CD4-positive, CD25-positive, alpha-beta regulatory T cell (primary cell): ENCODE data around the gene SLC22A17. TPM values are rescaled to one million over a fixed set of nuclear protein-coding genes. Genes with fewer than 3 reads are reported as not detected.
"Not testable (repeated sequence)": the region's sequence is repeated elsewhere in the genome, so short reads cannot be mapped to it uniquely, and the experiment has no call there.

Source experiments
- ATAC-seq, 2 donors: fragments of 150-1000 bp; cut with Tn5 transposase; one replicate each; pipeline ENCODE4 v1.10.0; 2021; ENCODE audit warnings: low read depth in 2 of 2, moderate number of reproducible peaks in 2 of 2, moderate library complexity in 1 of 2
- DNase-seq, 3 donors: peaks; one replicate each; pipeline versions ENCODE4 v3.0.0 to v3.0.0-alpha.2; 2012 to 2022; ENCODE audit warnings: mixed read lengths in 1 of 3
- H3K27ac ChIP-seq: one replicate; pipeline ENCODE4 v1.7.0; 2013; ENCODE audit warnings: mild to moderate bottlenecking, low read length; ENCODE audit not compliant: insufficient read depth, poor library complexity, severe bottlenecking
- H3K27me3 ChIP-seq: one replicate; pipeline ENCODE4 v1.7.0; 2013; ENCODE audit warnings: low read length; ENCODE audit not compliant: control insufficient read depth, insufficient read depth
- H3K36me3 ChIP-seq: one replicate; pipeline ENCODE4 v1.7.0; 2013; ENCODE audit warnings: mild to moderate bottlenecking, low read length, moderate library complexity; ENCODE audit not compliant: control insufficient read depth, insufficient read depth
- H3K4me1 ChIP-seq: 2 replicates; pipeline ENCODE4 v1.7.0; 2013; ENCODE audit warnings: mild to moderate bottlenecking, low read length; ENCODE audit not compliant: insufficient read depth, control insufficient read depth, poor library complexity, severe bottlenecking
- H3K4me3 ChIP-seq: one replicate; pipeline ENCODE4 v1.7.0; 2013; ENCODE audit warnings: low read depth, mild to moderate bottlenecking, low read length, moderate library complexity
- H3K9me3 ChIP-seq, 2 experiments: 1 replicate in 1 of 2; 2 replicates in 1 of 2; pipeline ENCODE4 v1.7.0; 2013; ENCODE audit warnings: low read length in 2 of 2, mild to moderate bottlenecking in 1 of 2, moderate library complexity in 1 of 2; ENCODE audit not compliant: control insufficient read depth in 2 of 2
- H3K27ac Mint-ChIP-seq, 3 donors: one replicate each; pipeline ENCODE4 v1.8.0; 2020 to 2022; ENCODE audit warnings: mild to moderate bottlenecking in 3 of 3, mixed read lengths in 3 of 3, moderate library complexity in 2 of 3
- H3K27me3 Mint-ChIP-seq: one replicate; pipeline ENCODE4 v1.8.0; 2022; ENCODE audit warnings: mild to moderate bottlenecking, mixed read lengths
- H3K36me3 Mint-ChIP-seq: one replicate; pipeline ENCODE4 v1.8.0; 2020; ENCODE audit warnings: mixed read lengths
- H3K4me1 Mint-ChIP-seq, 4 donors: one replicate each; pipeline ENCODE4 v1.8.0; 2020 to 2022; ENCODE audit warnings: mixed read lengths in 4 of 4, mild to moderate bottlenecking in 1 of 4
- H3K4me3 Mint-ChIP-seq, 4 donors: one replicate each; pipeline ENCODE4 v1.8.0; 2020 to 2022; ENCODE audit warnings: mild to moderate bottlenecking in 4 of 4, mixed read lengths in 4 of 4, moderate library complexity in 3 of 4
- H3K9me3 Mint-ChIP-seq, 7 donors: one replicate each; pipeline ENCODE4 v1.8.0; 2020 to 2022; ENCODE audit warnings: mixed read lengths in 7 of 7, mild to moderate bottlenecking in 3 of 7, moderate library complexity in 2 of 7
- polyA plus RNA-seq, 4 donors: library from polyadenylated mRNA; unstranded; fragments of 300-500 nt; fragmentation: Illumina TruSeq; gene quantifications; one replicate each; pipeline ENCODE4 v1.2.3, GENCODE V29; 2021
- total RNA-seq: library from RNA; stranded (reverse); gene quantifications from one replicate; pipeline ENCODE4 v1.2.3, GENCODE V29; 2022

SLC22A17 gene
- 3.2 TPM for total RNA-seq
- polyA plus RNA-seq = 1 to 10 TPM in 3 of 4 donors, under 1 TPM in 1; 0.94 to 3.2 (median 2.1) TPM

DNA sequence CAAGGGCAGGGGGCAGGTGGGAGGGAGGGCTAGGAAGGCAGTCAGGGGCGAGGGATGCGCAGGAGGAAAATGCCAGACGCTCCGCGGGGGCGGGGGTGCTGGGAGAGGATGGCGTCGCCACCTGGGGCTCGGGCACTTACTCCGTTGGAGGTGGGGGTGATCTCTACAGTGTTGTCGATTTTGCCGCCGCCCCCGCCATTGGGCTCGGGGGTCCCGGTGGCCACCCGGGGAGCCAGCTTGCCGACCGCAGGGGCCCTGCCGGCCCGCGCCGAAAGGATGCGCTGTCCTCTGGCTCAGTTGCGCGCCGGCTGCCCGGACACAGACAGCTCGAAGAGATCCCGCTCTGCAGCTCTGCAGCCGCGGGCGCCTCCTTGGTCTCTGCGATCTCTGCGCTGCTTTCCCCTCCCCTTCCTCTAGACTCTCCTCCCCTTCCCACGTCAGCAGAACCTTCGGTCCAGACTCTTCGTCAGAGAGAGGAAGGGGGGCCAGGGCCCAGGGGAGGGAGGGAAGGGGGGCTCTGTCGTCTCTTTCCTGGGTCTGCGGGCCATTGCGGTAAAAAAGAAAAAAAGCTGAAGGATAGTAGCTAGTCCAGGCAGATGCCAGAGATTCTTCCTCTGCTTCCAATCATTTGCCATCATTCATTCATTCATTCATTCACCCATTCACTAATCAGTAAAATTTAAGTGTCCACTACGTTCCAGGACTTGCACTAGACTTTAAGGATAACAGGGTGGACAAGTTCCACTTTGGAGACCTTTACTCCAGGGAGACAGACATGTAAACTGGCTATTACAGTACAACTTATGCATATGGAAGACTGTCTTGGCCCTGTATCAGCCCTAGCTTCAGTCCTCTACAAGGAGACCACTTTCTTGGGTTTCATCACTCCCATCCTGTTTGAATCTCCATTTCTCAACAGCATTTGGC, at the start of gene SLC22A17:
TSS of gene SLC22A17 (minus strand) at position 382 of the 927 bp plus-strand sequence.
- peaks cover 56% of the 10 kb centered on the region for H3K27me3 Mint-ChIP-seq

DNA sequence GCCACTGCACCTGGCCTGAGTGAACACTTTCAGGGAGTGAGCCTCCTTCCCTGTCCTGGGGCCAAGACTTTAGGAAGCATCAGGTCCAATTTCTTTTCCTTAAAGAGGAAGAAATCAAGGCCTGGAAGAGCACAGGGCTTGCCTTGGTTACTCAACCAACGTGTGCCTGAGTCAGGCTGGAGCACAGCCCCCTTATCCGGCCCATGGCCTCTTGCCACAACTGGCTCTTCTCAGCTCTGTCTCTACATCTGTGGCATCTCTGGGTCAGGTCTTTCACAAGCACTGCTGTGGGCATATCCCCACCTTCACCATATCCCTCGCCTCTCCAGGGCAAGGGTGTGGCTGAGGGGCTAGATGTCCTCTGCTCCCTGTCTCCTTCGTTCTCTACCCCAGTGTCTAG, 48.6 kb upstream of the SLC22A17 start:
- Histone ChIP-seq H3K4me1 (no peaks in the 10 kb centered on the region), H3K36me3 (no peaks in the 10 kb centered on the region), H3K4me3 (no peak overlapping the region), H3K27me3 (no peaks in the 10 kb centered on the region), H3K27ac (no peak overlapping the region), H3K9me3 (no peaks in the 10 kb centered on the region)
- no peak for DNase-seq
- Mint-ChIP-seq H3K27ac (no peak overlapping the region), H3K27me3 (peaks cover 8% of the 10 kb centered on the region), H3K9me3 (no peaks in the 10 kb centered on the region), H3K36me3 (no peaks in the 10 kb centered on the region), H3K4me1 (no peaks in the 10 kb centered on the region), H3K4me3 (no peak overlapping the region)
- ATAC-seq = no peak

More for the DNA sequence above, at the start of gene SLC22A17:
- Histone ChIP-seq H3K4me3 (no peak within 1 kb of the TSS), H3K4me1 (peaks cover 6% of the 10 kb centered on the region), H3K27ac (no peak within 1 kb of the TSS), H3K27me3 (peaks cover 18% of the 10 kb centered on the region), H3K9me3 (no peaks in the 10 kb centered on the region), H3K36me3 (no peaks in the 10 kb centered on the region)
- peaks cover 2 to 17% (median 9%) of the 10 kb centered on the region in 4 donors for H3K4me1 Mint-ChIP-seq
- peak within 1 kb of the TSS; percentile 75 to 84 (median 82) for H3K4me3 Mint-ChIP-seq
- peaks cover 0 to 7% (median 0%) of the 10 kb centered on the region in 7 donors for H3K9me3 Mint-ChIP-seq
- peaks cover 12% of the 10 kb centered on the region for H3K36me3 Mint-ChIP-seq
- H3K27ac Mint-ChIP-seq = peak within 1 kb of the TSS in 1 of 3 donors; percentile 9
- DNase-seq (peak; percentile 39 to 50 (median 47)), ATAC-seq (peak; percentile 75)

DNA sequence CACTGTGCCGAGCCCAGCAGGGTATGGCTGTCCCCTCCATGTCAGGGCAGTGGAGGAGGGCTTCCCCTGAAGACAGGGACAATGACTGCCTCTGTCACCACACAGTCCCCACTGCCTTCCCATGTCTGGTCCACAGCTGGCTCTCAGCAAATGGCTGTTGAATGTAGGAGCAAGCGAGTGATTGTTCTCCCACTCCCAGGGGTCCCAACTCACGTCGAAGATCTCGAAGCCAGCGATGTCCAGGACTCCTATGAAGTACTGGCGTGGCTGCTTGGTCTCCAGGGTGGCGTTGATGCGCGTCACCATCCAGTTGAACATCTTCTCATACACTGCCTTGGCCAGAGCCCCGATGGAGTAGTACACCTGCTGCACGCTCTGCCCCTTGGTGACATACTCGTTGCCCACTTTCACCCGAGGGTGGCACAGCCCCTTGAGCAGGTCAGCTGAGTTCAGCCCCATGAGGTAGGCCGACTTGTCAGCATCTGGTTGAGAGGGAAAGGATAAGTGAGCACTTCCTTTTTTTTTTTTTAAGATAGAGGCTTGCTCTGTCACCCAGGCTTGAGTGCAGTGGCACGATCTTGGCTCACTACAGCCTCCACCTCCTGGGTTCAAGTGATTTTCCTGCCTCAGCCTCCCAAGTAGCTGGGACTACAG, 47.9 kb upstream of the SLC22A17 start:
- H3K4me3 ChIP-seq, H3K4me1 Mint-ChIP-seq, H3K36me3 Mint-ChIP-seq, DNase-seq, H3K27me3 ChIP-seq, H3K9me3 ChIP-seq, H3K4me3 Mint-ChIP-seq, H3K27ac Mint-ChIP-seq, H3K4me1 ChIP-seq, H3K27ac ChIP-seq, ATAC-seq, H3K36me3 ChIP-seq, H3K27me3 Mint-ChIP-seq, H3K9me3 Mint-ChIP-seq: not testable (repeated sequence)

DNA sequence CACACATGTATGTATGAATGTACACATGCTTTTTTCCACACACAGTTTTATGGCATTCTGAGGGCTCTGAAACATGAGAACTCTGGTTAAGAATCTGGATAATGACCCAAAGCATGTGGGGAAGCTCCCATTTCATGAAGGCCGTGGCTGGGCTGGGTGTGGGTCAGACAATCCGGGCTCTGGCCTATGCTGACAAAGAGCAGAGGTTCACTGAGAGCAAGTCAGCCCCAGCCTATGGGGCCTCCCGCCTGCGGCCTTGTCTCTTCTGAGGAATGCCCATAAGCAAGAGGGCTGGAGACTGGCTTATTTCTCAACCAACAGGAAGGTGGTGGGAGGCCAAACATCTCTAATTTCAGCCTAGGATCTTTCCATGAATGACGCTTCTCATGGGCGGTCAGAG, 46.9 kb upstream of the SLC22A17 start:
- no peaks in the 10 kb centered on the region for H3K27me3 ChIP-seq
- H3K9me3 Mint-ChIP-seq = no peaks in the 10 kb centered on the region
- ATAC-seq = no peak

DNA sequence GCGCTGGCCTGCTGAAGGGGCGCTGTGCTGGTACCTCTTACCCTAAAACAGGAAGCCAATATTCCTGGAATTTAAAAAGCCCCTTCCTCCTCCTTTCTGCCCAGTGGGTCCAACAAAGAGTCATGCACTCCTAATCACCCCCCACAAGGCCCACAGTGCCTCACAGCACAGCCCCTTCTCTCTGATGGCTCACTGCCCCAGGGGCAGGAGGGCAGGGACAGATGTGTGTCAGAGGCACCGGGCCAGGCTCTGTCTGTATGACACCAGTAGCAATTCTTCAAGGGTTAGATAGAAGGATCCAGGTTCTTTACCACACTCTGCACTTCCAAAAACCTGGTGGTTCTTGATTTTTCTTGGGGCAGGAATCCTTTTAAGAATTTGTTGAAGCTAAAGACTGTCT, 46.4 kb upstream of the SLC22A17 start:
- H3K36me3 Mint-ChIP-seq = no peaks in the 10 kb centered on the region
- Histone ChIP-seq H3K36me3 (no peaks in the 10 kb centered on the region), H3K4me1 (no peaks in the 10 kb centered on the region), H3K9me3 (no peaks in the 10 kb centered on the region), H3K27me3 (no peaks in the 10 kb centered on the region), H3K27ac (no peak overlapping the region), H3K4me3 (no peak overlapping the region)
- no peaks in the 10 kb centered on the region for H3K9me3 Mint-ChIP-seq
- peaks cover 8% of the 10 kb centered on the region for H3K27me3 Mint-ChIP-seq
- ATAC-seq = no peak
- no peaks in the 10 kb centered on the region for H3K4me1 Mint-ChIP-seq
- H3K4me3 Mint-ChIP-seq = no peak overlapping the region
- H3K27ac Mint-ChIP-seq = no peak overlapping the region
- no peak for DNase-seq

More for the DNA sequence above, 46.9 kb upstream of the SLC22A17 start:
- H3K4me1 Mint-ChIP-seq = no peaks in the 10 kb centered on the region
- H3K27ac Mint-ChIP-seq = no peak overlapping the region
- H3K27me3 Mint-ChIP-seq = peaks cover 8% of the 10 kb centered on the region
- Histone ChIP-seq H3K9me3 (no peaks in the 10 kb centered on the region), H3K36me3 (no peaks in the 10 kb centered on the region), H3K4me1 (no peaks in the 10 kb centered on the region), H3K4me3 (no peak overlapping the region), H3K27ac (no peak overlapping the region)
- no peak overlapping the region for H3K4me3 Mint-ChIP-seq
- no peaks in the 10 kb centered on the region for H3K36me3 Mint-ChIP-seq
- DNase-seq = no peak

DNA sequence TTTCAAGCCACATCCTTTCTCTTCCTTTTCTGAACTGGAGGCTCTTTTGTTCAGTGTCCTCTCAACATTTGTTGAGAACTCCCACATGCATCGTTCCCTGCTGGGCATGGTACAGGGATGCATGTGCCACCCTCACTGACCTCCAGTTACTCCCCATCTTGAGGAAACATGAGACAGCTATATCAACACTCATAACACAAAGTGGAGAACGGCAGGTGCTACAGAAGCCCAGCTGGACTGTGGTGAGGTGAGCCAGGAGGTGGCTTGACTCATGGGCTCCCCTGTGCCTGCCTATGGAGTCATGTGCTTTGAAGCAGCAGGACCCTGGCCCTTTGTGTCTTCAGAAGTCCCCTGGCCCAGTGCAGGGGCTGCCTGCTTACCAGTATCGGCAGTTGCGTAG, 45.7 kb upstream of the SLC22A17 start:
- Histone ChIP-seq H3K9me3 (no peaks in the 10 kb centered on the region), H3K4me3 (no peak overlapping the region), H3K4me1 (no peaks in the 10 kb centered on the region), H3K36me3 (no peaks in the 10 kb centered on the region), H3K27ac (no peak overlapping the region), H3K27me3 (no peaks in the 10 kb centered on the region)
- ATAC-seq = no peak
- Mint-ChIP-seq H3K36me3 (no peaks in the 10 kb centered on the region), H3K4me1 (no peaks in the 10 kb centered on the region), H3K27me3 (peaks cover 2% of the 10 kb centered on the region), H3K4me3 (no peak overlapping the region), H3K27ac (peak overlapping the region in 1 of 3 donors; percentile 58), H3K9me3 (no peaks in the 10 kb centered on the region)
- no peak for DNase-seq

DNA sequence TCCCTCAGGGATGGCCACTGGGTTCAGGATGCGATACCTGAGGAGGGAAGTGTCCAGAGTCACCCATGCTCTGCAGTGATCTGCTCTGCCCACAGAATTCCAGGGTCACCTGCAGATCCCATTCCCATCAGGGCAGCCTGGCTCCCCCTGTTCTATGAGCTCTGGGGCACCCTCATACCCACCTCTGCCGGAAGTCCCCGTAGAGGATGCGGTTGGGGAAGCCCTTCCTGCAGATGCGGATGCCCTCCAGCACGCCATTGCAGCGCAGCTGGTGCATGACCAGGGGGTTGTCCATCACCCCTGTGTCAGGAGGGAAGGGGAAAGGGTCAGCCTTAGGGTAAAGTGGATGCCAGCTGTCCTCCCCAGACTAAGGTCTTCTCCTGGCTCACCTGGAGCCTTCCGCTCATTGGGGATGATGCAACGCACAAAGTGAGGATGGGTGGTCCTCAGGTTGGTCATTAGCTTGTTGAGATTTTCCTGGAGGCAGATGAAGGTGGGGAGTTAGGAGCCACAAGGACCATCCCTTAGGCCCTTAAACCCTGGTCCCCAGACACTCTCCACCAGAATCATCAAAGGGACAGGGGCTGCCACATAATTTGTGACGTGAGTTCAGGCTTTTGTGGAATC, 44.2 kb upstream of the SLC22A17 start:
- Mint-ChIP-seq H3K4me3 (no peak overlapping the region), H3K4me1 (no peaks in the 10 kb centered on the region), H3K9me3 (no peaks in the 10 kb centered on the region), H3K36me3 (no peaks in the 10 kb centered on the region), H3K27ac (no peak overlapping the region), H3K27me3 (no peaks in the 10 kb centered on the region)
- Histone ChIP-seq H3K4me3 (no peak overlapping the region), H3K36me3 (no peaks in the 10 kb centered on the region), H3K27ac (no peak overlapping the region), H3K9me3 (no peaks in the 10 kb centered on the region), H3K27me3 (no peaks in the 10 kb centered on the region), H3K4me1 (no peaks in the 10 kb centered on the region)
- no peak for ATAC-seq
- no peak for DNase-seq
